GM12874 (cell line): Measurements from ENCODE around the gene SLC39A11.

Source experiments
- TF ChIP-seq, protein P1 (sequence below): IDR thresholded peaks from 2 replicates; pipeline ENCODE4 v1.5.1; 2011; ENCODE audit warnings: low read depth, mild to moderate bottlenecking, control low read depth, low read length, moderate library complexity; ENCODE audit not compliant: insufficient read depth

SLC39A11 gene

DNA sequence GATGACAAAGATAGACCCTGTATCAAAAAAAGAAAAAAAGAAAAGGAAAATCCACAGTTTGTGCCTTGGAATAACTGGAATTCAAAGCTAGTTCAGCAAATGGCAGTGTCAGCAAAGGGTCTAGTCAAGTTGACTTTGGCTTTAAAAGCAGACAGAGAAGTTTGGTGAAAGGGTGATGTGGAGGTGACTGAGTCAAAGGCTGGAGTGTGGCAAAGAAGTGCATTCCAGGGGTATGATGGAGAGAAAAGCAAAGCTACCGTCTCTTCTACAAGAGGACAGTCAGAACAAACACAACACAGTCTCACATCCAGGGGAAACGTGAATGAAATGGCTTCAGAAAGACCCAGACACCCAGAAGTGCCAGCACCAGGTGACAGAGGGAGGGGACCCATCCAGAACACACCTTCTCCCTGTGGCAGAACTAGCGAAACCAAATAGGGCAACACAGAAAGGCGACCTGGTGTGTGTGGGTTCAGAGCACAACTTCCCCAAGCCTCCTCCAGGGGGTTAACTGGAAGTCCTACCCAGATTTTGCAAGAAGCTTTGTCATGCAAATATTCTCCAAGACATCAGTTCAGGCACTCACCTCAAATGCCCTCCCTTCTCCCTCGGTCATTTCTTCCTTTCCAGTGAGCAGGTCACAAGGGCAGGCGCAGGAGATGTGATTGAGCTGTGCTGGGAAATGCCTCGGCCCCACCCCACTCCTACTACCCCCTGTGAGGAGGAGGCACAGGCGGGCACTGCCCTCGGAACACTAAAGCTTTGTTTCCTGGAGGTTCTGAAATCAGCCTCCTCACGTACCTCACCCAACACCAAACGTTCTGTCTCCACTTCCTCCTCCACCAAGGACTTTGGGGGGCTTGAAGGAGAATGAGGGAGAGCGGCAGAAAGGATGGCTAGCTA lies 489.7 kb downstream of the SLC39A11 start:
- TF ChIP-seq, protein P1, sequence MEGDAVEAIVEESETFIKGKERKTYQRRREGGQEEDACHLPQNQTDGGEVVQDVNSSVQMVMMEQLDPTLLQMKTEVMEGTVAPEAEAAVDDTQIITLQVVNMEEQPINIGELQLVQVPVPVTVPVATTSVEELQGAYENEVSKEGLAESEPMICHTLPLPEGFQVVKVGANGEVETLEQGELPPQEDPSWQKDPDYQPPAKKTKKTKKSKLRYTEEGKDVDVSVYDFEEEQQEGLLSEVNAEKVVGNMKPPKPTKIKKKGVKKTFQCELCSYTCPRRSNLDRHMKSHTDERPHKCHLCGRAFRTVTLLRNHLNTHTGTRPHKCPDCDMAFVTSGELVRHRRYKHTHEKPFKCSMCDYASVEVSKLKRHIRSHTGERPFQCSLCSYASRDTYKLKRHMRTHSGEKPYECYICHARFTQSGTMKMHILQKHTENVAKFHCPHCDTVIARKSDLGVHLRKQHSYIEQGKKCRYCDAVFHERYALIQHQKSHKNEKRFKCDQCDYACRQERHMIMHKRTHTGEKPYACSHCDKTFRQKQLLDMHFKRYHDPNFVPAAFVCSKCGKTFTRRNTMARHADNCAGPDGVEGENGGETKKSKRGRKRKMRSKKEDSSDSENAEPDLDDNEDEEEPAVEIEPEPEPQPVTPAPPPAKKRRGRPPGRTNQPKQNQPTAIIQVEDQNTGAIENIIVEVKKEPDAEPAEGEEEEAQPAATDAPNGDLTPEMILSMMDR, result peak; percentile 13; the same call in 1 of the 2 replicates

DNA sequence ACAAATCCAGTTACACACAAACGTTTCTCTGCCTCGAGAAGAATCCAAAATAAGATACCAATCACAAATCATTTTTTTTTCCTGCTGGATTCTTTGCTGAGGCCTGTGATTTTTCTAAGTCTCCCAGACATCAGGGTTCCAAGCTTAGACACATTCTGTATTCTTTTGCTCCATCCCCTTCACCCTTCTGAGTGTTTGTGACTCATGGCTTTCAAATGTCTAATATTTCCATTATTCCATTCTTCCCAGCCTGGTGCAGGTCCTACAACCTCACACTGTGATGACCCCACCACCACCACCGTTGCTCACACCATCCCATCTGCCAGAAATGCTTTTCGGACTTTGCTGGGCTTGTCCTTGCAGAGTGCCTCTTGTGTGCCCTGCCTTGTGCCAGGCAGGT lies 491.6 kb downstream of the SLC39A11 start:
- TF ChIP-seq, protein P1, result no peak

- TF ChIP-seq, protein P1, result no peak
Observed at GRCh38 chr17:72599891-72600290, 492.6 kb downstream of the SLC39A11 start.

DNA sequence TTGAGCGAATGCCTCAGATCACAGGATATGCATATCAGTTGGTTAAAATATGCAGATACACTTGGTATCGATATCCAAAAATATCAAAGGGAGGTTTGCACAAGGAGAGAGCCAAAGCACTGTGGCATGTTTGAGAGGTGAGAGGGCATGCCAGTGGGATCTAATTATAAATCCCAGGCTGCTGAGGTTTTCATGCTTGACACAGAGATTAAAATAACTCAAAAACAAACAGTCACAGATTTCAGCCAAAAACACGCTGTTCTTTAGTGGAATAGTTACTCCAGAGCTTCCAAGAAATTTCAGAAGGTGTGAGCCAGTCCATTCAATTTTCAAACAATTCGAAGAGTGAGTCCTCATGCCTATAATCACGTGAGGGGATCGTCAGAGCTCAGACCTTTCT lies 493.8 kb downstream of the SLC39A11 start:
- TF ChIP-seq, protein P1, result no peak

DNA sequence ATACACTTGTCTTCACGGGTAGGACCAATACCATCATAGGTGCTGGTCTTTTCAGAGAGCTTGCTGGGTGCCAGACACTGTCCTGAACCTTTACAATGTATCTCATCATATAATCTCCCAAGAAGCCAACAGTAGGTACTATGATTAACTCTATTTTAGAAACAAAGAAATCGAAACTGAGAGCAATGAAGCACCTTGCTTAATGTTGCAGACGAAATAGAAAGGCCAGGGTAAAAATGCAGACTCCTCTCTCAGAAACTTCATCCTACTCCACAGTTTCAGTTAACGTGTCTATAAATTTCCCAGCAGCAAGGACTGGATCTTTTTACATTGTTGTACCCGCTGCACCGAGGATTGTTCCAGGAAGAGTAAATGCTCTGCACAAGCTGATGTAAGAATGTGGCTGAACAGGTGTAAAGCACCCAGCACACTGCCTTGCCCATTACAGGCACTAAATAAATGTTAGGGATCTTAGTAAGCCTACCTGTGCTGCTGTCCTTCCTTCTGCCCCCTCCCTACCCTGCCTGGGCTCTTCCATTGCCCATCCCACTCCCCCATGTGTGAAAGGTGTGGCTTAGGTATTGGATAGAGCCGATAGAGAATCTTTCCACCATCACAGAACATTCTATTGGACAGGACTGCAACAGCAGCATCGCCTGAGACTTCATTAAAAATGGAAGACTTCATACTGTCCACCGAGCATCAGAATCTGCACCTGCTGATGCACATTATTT lies 495.0 kb downstream of the SLC39A11 start:
- TF ChIP-seq, protein P1, result no peak
